ENCODE measurements around the gene KCNK17. TPM values are rescaled to one million over a fixed set of nuclear protein-coding genes. Genes with fewer than 3 reads are reported as not detected.
A peak's percentile ranks its signal among the peaks of the same experiment; 100 is the strongest.

KCNK17 gene
- total RNA-seq, 2 experiments from 2014 or later, result not detected

- peaks cover 7% of the 10 kb centered on the region for H3K27me3 Mint-ChIP-seq
- H3K27ac Mint-ChIP-seq, result peak overlapping the region; percentile 25
- DNase-seq, result no peak
- no peaks in the 10 kb centered on the region for H3K36me3 Mint-ChIP-seq
- peaks cover 8% of the 10 kb centered on the region for H3K4me1 Mint-ChIP-seq
- H3K4me3 Mint-ChIP-seq, result no peak overlapping the region
- H3K9me3 Mint-ChIP-seq, result no peaks in the 10 kb centered on the region
- no peak for ATAC-seq (ENCODE audit: low read depth)
- POLR2A ChIA-PET, result no interaction called here
Observed at GRCh38 chr6:39343396-39343870, 29.2 kb upstream of the KCNK17 start.

- H3K36me3 Mint-ChIP-seq, result no peaks in the 10 kb centered on the region
- H3K4me3 Mint-ChIP-seq, result no peak overlapping the region
- ATAC-seq (ENCODE audit: low read depth) (peak; percentile 52), DNase-seq (no peak)
- peaks cover 13% of the 10 kb centered on the region for H3K4me1 Mint-ChIP-seq
- peaks cover 13% of the 10 kb centered on the region for H3K27me3 Mint-ChIP-seq
- POLR2A ChIA-PET, result no interaction called here
- no peaks in the 10 kb centered on the region for H3K9me3 Mint-ChIP-seq
- H3K27ac Mint-ChIP-seq, result peak overlapping the region; percentile 25
Observed at GRCh38 chr6:39342692-39343395, 28.6 kb upstream of the KCNK17 start.

GRCh38 chr6:39341937-39342336, 27.7 kb upstream of the KCNK17 start:
- Mint-ChIP-seq H3K27ac (no peak overlapping the region), H3K4me1 (peaks cover 13% of the 10 kb centered on the region), H3K27me3 (peaks cover 18% of the 10 kb centered on the region), H3K4me3 (no peak overlapping the region), H3K9me3 (no peaks in the 10 kb centered on the region), H3K36me3 (no peaks in the 10 kb centered on the region)
- DNase-seq (no peak), ATAC-seq (ENCODE audit: low read depth) (no peak)
- POLR2A ChIA-PET, result no interaction called here

DNA sequence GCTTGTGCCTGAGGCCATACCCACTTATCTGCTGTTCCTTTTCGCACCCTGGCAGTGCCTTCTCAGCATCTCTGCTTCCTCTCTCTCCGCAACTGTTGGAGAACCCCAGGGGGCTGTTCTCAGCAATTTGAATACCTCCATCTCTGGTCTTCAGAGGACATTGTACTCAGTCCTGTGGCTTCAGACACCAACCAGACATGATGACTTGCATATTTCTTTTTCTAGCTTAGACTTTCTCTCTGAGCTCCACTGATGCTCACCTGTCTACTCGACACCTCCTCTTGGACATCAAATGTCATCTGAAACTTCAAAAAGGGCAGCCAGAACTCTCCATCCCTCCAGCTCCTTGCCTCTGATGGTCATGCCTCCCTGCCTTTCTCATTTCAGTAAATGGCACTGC, 27.1 kb upstream of the KCNK17 start:
- H3K9me3 Mint-ChIP-seq, result no peaks in the 10 kb centered on the region
- H3K36me3 Mint-ChIP-seq, result no peaks in the 10 kb centered on the region
- POLR2A ChIA-PET, result interaction anchor here (0.6 kb wide), 1 partner anchor 9 kb away, joined by 8 read pairs; no protein-coding TSS in a partner anchor

DNA sequence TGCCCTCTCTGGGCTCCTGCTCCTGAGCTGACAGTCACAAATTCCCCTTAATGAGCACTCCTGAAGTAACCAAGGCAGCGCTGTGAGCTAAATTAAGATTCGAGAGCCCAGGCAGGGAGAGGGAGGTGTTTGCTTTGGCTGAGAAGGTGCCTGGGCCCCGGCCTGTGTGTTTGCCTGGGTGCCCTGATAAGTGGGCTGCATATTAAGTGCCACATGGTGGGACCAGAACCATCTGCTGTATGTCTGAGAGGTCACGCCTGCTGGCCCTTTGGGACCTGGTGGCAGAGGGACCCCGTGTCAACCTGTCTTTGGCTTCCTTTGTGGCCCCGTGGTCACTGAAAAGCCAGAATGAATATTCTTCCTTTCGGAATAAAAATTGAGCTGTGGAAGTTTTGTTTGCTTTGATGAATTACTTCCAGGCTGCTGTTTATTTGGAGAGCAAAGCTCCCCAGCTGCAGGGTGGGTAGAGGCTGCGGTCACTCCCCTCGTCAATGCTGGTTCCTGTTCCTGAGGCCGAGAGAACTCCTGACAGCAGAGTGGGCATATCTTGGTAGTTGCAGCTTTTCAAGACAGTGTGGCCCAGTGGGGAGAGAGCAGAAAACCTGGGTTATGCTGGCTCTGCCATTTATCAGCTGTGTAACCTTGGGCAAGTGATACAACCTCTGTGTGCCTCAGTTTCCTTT, 25.8 kb upstream of the KCNK17 start:
- POLR2A ChIA-PET, result no interaction called here
- Mint-ChIP-seq H3K27ac (no peak overlapping the region), H3K36me3 (no peaks in the 10 kb centered on the region), H3K27me3 (peaks cover 23% of the 10 kb centered on the region), H3K9me3 (no peaks in the 10 kb centered on the region), H3K4me3 (no peak overlapping the region), H3K4me1 (peaks cover 24% of the 10 kb centered on the region)
- ATAC-seq (ENCODE audit: low read depth) (no peak), DNase-seq (no peak)

More for the DNA sequence above, 27.1 kb upstream of the KCNK17 start:
- DNase-seq, result no peak
- no peak for ATAC-seq (ENCODE audit: low read depth)
- Mint-ChIP-seq H3K27me3 (peaks cover 21% of the 10 kb centered on the region), H3K4me1 (peaks cover 17% of the 10 kb centered on the region), H3K27ac (no peak overlapping the region), H3K4me3 (no peak overlapping the region)

- POLR2A ChIA-PET, result no interaction called here
- H3K4me3 Mint-ChIP-seq, result no peak overlapping the region
- peaks cover 24% of the 10 kb centered on the region for H3K4me1 Mint-ChIP-seq
- H3K27ac Mint-ChIP-seq, result no peak overlapping the region
- H3K27me3 Mint-ChIP-seq, result peaks cover 25% of the 10 kb centered on the region
- H3K36me3 Mint-ChIP-seq, result no peaks in the 10 kb centered on the region
- no peaks in the 10 kb centered on the region for H3K9me3 Mint-ChIP-seq
- DNase-seq, result no peak
- ATAC-seq (ENCODE audit: low read depth), result no peak
Observed at GRCh38 chr6:39339096-39339867, 25.1 kb upstream of the KCNK17 start.

DNA sequence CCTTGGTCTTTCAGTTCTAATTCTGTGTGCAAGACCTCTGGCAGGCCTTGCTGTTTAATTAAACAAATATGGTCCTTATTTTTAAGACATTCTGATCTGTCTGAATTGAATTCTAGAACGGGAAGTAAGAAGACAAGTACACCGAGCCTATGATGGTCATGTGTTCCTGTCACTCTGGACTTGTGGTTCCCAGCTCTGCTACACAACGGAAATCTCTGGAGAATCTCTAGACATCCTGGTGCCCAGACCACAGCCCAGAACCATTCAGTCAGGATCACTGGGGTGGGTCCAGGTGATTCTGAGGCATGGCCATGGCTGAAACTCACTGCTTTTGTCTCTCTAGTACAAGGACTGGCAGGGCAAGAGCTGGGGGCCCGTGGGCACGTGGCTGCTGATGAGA, 24.2 kb upstream of the KCNK17 start:
- DNase-seq (no peak), ATAC-seq (ENCODE audit: low read depth) (no peak)
- no peaks in the 10 kb centered on the region for H3K36me3 Mint-ChIP-seq
- POLR2A ChIA-PET, result no interaction called here
- H3K9me3 Mint-ChIP-seq, result no peaks in the 10 kb centered on the region
- peaks cover 31% of the 10 kb centered on the region for H3K27me3 Mint-ChIP-seq
- no peak overlapping the region for H3K4me3 Mint-ChIP-seq
- H3K27ac Mint-ChIP-seq, result no peak overlapping the region
- H3K4me1 Mint-ChIP-seq, result peaks cover 22% of the 10 kb centered on the region

DNA sequence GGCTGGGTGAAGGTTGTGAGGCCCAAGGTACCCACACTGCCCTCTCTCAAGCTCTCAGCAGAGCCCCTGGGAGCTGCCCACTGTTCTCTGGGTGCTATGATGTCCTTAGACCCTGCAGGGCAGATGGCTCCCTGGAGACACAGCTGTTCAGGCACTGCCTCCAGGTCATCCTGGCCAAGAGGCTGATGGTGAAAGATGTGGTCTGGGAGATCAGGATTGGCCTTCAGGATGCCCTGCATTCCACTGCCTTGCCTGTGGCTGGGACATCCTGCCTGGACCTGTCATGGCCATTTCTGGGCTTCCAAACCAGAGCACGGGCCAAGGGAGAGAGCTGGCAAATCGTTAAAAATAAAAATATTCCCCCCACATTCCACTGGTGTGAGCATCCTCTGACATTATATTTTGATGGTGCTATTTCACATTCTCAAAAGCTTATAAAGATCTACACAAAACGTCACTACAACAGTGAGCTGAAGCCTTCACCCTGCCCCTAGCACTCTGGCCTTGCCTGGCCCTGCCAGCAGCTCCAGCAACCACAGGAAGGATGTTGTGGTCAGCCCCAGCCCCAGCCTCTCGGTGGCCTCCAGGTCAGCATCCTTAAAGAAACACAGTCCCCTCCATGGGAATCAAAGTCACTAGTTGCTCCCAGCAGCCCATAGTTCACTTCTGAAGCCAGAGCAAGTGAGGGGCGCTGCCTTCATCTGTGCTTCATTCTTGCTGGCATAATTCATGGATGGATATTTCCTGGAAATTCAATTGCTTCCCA, 21.7 kb upstream of the KCNK17 start:
- Mint-ChIP-seq H3K4me1 (peaks cover 18% of the 10 kb centered on the region), H3K36me3 (no peaks in the 10 kb centered on the region), H3K4me3 (peak overlapping the region; percentile 41), H3K9me3 (no peaks in the 10 kb centered on the region), H3K27ac (no peak overlapping the region), H3K27me3 (peaks cover 43% of the 10 kb centered on the region)
- ATAC-seq (ENCODE audit: low read depth) (peak; percentile 73), DNase-seq (peak; percentile 57)
- POLR2A ChIA-PET, result interaction anchor here (1.0 kb wide), 1 partner anchor 89 kb away, joined by 3 read pairs; no protein-coding TSS in a partner anchor

- DNase-seq, result no peak
- Mint-ChIP-seq H3K27ac (no peak overlapping the region), H3K9me3 (no peaks in the 10 kb centered on the region), H3K36me3 (no peaks in the 10 kb centered on the region), H3K4me3 (no peak overlapping the region), H3K27me3 (peaks cover 42% of the 10 kb centered on the region), H3K4me1 (peaks cover 18% of the 10 kb centered on the region)
- ATAC-seq (ENCODE audit: low read depth), result no peak
- POLR2A ChIA-PET, result no interaction called here
Observed at GRCh38 chr6:39333644-39334438, 19.6 kb upstream of the KCNK17 start.

DNA sequence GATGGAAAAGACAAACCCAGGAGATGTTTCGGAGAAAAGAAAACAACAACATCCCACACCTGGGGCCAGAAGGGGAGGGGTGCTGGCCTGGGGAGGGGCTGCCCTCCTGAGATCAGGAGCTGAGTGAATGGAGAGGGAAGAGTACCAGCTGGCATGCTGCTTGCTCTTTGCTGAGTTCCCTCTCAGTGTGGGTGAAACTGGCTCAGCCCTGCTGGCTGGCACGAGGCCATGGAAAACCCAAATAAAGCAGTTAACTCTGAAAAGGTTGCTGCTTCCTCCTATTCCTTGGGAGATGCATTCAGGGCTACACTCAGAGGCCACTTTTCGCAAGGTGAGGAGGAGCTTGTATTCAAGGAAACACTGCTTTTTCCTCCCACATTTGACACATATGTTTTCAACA, 16.3 kb upstream of the KCNK17 start:
- Mint-ChIP-seq H3K4me3 (no peak overlapping the region), H3K9me3 (no peaks in the 10 kb centered on the region), H3K27me3 (peaks cover 29% of the 10 kb centered on the region), H3K4me1 (no peaks in the 10 kb centered on the region), H3K36me3 (no peaks in the 10 kb centered on the region), H3K27ac (no peak overlapping the region)
- ATAC-seq (ENCODE audit: low read depth), result no peak
- POLR2A ChIA-PET, result no interaction called here
- DNase-seq, result no peak

GRCh38 chr6:39330057-39330456, 15.8 kb upstream of the KCNK17 start:
- no peaks in the 10 kb centered on the region for H3K9me3 Mint-ChIP-seq
- DNase-seq, result no peak
- H3K4me1 Mint-ChIP-seq, result no peaks in the 10 kb centered on the region
- peaks cover 30% of the 10 kb centered on the region for H3K27me3 Mint-ChIP-seq
- H3K27ac Mint-ChIP-seq, result no peak overlapping the region
- POLR2A ChIA-PET, result no interaction called here
- no peak for ATAC-seq (ENCODE audit: low read depth)
- no peak overlapping the region for H3K4me3 Mint-ChIP-seq
- H3K36me3 Mint-ChIP-seq, result no peaks in the 10 kb centered on the region

DNA sequence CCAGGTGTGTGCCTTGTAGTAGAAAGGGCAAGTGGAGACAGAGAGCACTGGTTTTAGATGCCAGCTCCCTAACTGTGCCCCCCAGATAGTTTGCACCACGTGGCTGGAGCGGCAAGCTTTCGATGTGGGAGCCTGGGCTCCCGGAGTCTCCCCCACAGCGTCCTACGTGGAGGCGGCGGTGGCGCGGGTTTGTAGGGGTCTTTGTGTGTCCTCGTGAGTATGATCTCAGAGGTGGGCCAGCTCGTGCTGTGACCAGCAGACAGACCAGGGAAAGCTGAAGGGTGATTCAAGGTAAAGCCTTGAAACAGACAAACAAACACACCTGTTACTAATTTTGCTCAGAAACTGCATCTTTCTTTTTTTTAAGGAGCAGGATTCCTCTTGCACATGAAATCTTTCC, 13.8 kb upstream of the KCNK17 start:
- DNase-seq (no peak), ATAC-seq (ENCODE audit: low read depth) (no peak)
- POLR2A ChIA-PET, result no interaction called here
- no peaks in the 10 kb centered on the region for H3K9me3 Mint-ChIP-seq
- no peaks in the 10 kb centered on the region for H3K36me3 Mint-ChIP-seq
- no peaks in the 10 kb centered on the region for H3K4me1 Mint-ChIP-seq
- H3K4me3 Mint-ChIP-seq, result no peak overlapping the region
- peaks cover 21% of the 10 kb centered on the region for H3K27me3 Mint-ChIP-seq
- no peak overlapping the region for H3K27ac Mint-ChIP-seq
